Neutrophil (primary cell): Measurements from ENCODE around the gene DMAP1.

Source experiments
- H3K27ac ChIP-seq: fragments of 200-600 bp; sonication (generic); 2 replicates; pipeline ENCODE4 v1.5.1; 2016; ENCODE audit warnings: mild to moderate bottlenecking, moderate library complexity
- H3K27me3 ChIP-seq: fragments of 200-600 bp; sonication (generic); 2 replicates; pipeline ENCODE4 v1.6.0; 2016; ENCODE audit warnings: mild to moderate bottlenecking
- H3K36me3 ChIP-seq: fragments of 200-600 bp; sonication (generic); 2 replicates; pipeline ENCODE4 v1.5.1; 2017
- H3K4me1 ChIP-seq, 2 experiments: fragments of 200-600 bp in 1 of 2; sonication (generic) in 1 of 2; 1 replicate in 1 of 2; 2 replicates in 1 of 2; pipeline versions ENCODE4 v1.5.1 to v1.6.1; 2013 to 2016; ENCODE audit warnings: low read depth in 1 of 2, low read length in 1 of 2, mild to moderate bottlenecking in 1 of 2, moderate library complexity in 1 of 2; ENCODE audit not compliant: control insufficient read depth in 1 of 2, insufficient read depth in 1 of 2
- H3K4me3 ChIP-seq, 2 experiments: fragments of 200-600 bp in 1 of 2; sonication (generic) in 1 of 2; 1 replicate in 1 of 2; 2 replicates in 1 of 2; pipeline ENCODE4 v1.5.1; 2013 to 2016; ENCODE audit warnings: low read depth in 1 of 2, low read length in 1 of 2, mild to moderate bottlenecking in 1 of 2, moderate library complexity in 1 of 2
- H3K9me3 ChIP-seq: fragments of 200-600 bp; sonication (generic); 2 replicates; pipeline ENCODE4 v1.5.1; 2016
- CTCF ChIP-seq: fragments of 200-600 bp; sonication (generic); IDR thresholded peaks from 2 replicates; pipeline ENCODE4 v1.5.1; 2016; ENCODE audit warnings: antibody characterized with exemption

Gene DMAP1

GRCh38 chr1:44237721-44238457, 24.6 kb downstream of the DMAP1 start:
- Histone ChIP-seq H3K4me3 (no peak overlapping the region), H3K36me3 (no peaks in the 10 kb centered on the region), H3K27me3 (no peaks in the 10 kb centered on the region), H3K27ac (no peak overlapping the region), H3K9me3 (no peaks in the 10 kb centered on the region), H3K4me1 (peaks cover 0 to 4% of the 10 kb centered on the region in 2 experiments)
- TF ChIP-seq CTCF = peak; percentile 49

GRCh38 chr1:44238660-44239059, 25.4 kb downstream of the DMAP1 start:
- H3K4me1 ChIP-seq = peaks cover 0 to 4% of the 10 kb centered on the region in 2 experiments
- no peak overlapping the region for H3K4me3 ChIP-seq
- no peaks in the 10 kb centered on the region for H3K9me3 ChIP-seq
- no peak for TF ChIP-seq CTCF
- H3K27me3 ChIP-seq = no peaks in the 10 kb centered on the region
- H3K36me3 ChIP-seq = no peaks in the 10 kb centered on the region
- no peak overlapping the region for H3K27ac ChIP-seq

GRCh38 chr1:44239331-44239960, 26.2 kb downstream of the DMAP1 start:
- no peaks in the 10 kb centered on the region for H3K36me3 ChIP-seq
- no peak overlapping the region for H3K27ac ChIP-seq
- no peak for TF ChIP-seq CTCF
- no peaks in the 10 kb centered on the region for H3K27me3 ChIP-seq
- no peak overlapping the region for H3K4me3 ChIP-seq
- no peaks in the 10 kb centered on the region for H3K9me3 ChIP-seq
- peaks cover 0 to 4% of the 10 kb centered on the region in 2 experiments for H3K4me1 ChIP-seq

- H3K27me3 ChIP-seq = no peaks in the 10 kb centered on the region
- TF ChIP-seq CTCF = no peak
- H3K36me3 ChIP-seq = no peaks in the 10 kb centered on the region
- H3K27ac ChIP-seq = no peak overlapping the region
- no peak overlapping the region for H3K4me3 ChIP-seq
- no peaks in the 10 kb centered on the region for H3K9me3 ChIP-seq
- H3K4me1 ChIP-seq = peaks cover 0 to 4% of the 10 kb centered on the region in 2 experiments
Observed at GRCh38 chr1:44239961-44240371, 26.7 kb downstream of the DMAP1 start.

GRCh38 chr1:44240802-44241671, 27.8 kb downstream of the DMAP1 start:
- H3K4me3 ChIP-seq = no peak overlapping the region
- no peak for TF ChIP-seq CTCF
- H3K27ac ChIP-seq = no peak overlapping the region
- no peaks in the 10 kb centered on the region for H3K27me3 ChIP-seq
- peaks cover 0 to 4% of the 10 kb centered on the region in 2 experiments for H3K4me1 ChIP-seq
- no peaks in the 10 kb centered on the region for H3K36me3 ChIP-seq
- no peaks in the 10 kb centered on the region for H3K9me3 ChIP-seq
